A549 (cell line): ENCODE data around the gene TRAPPC12. TPM values are rescaled to one million over a fixed set of nuclear protein-coding genes. Genes with fewer than 3 reads are reported as not detected.

Experiments
- ATAC-seq, 2 experiments: fragments of 200-7000 bp in 1 of 2; fragments of >200 bp in 1 of 2; cut with Nextera tagmentation in 1 of 2; cut with Tn5 transposase in 1 of 2; 3 replicates each; pipeline versions ENCODE4 v1.8.0 to v1.9.1; 2018 to 2020; ENCODE audit warnings: mild to moderate bottlenecking in 1 of 2, moderate library complexity in 1 of 2
- CTCF ChIA-PET: fragments of 300-600 bp; sonication (Branson Sonifier 250); formaldehyde crosslinking; extraction: SDS; loops from one replicate; lab custom pipeline; 2021; ENCODE audit warnings: antibody characterized with exemption, inconsistent platforms; lab: Yijun Ruan, JAX
- POLR2A ChIA-PET: fragments of 350-600 bp; formaldehyde crosslinking; extraction: SDS; loops from one replicate; lab custom pipeline; 2021; ENCODE audit warnings: antibody characterized with exemption, inconsistent platforms; lab: Yijun Ruan, JAX
- DNase-seq, 2 experiments: peaks; one replicate each; pipeline versions ENCODE4 v3.0.0 to v3.0.0-alpha.2; 2011 to 2016; ENCODE audit warnings: low read depth in 1 of 2, low spot score in 1 of 2
- FAIRE-seq: peaks from 2 replicates; lab custom pipeline; 2011; peaks lifted over from hg19 to GRCh38; lab: Jason Lieb, UNC
- H3K27ac ChIP-seq, 2 experiments: fragments of >200 bp; sonication (Bioruptor Twin); formaldehyde crosslinking; 3 replicates each; pipeline ENCODE4 v1.5.1; 2016 to 2017
- H3K4me1 ChIP-seq: fragments of >200 bp; sonication (Bioruptor Twin); formaldehyde crosslinking; 3 replicates; pipeline ENCODE4 v1.6.1; 2016
- H3K4me2 ChIP-seq: fragments of >200 bp; sonication (Bioruptor Twin); formaldehyde crosslinking; 3 replicates; pipeline ENCODE4 v1.6.1; 2016
- H3K4me3 ChIP-seq: fragments of >200 bp; sonication (Bioruptor Twin); formaldehyde crosslinking; 3 replicates; pipeline ENCODE4 v1.5.1; 2016
- H3K9me3 ChIP-seq: fragments of >200 bp; sonication (Bioruptor Twin); formaldehyde crosslinking; 3 replicates; pipeline ENCODE4 v1.6.1; 2016
- CBX2 ChIP-seq: fragments of 200-600 bp; sonication (generic); IDR thresholded peaks from 2 replicates; pipeline ENCODE4 v1.6.1; 2016; ENCODE audit warnings: low read depth, mild to moderate bottlenecking, borderline replicate concordance
- CBX8 ChIP-seq: fragments of 200-600 bp; sonication (generic); IDR thresholded peaks from 2 replicates; pipeline ENCODE4 v1.6.1; 2016
- CHD2 ChIP-seq: fragments of 150-350 bp; IDR thresholded peaks from 2 replicates; pipeline ENCODE4 v1.6.1; 2014; ENCODE audit warnings: low read length; ENCODE audit not compliant: partially characterized antibody
- EHF ChIP-seq: fragments of 250-450 bp; sonication (Bioruptor Pico); IDR thresholded peaks from 2 replicates; pipeline ENCODE4 v1.5.0; 2020; ENCODE audit warnings: mild to moderate bottlenecking
- EHMT2 ChIP-seq: fragments of 200-600 bp; sonication (generic); IDR thresholded peaks from 2 replicates; pipeline ENCODE4 v1.6.1; 2016; ENCODE audit warnings: antibody characterized with exemption, low read depth, mild to moderate bottlenecking, moderate library complexity
- EP300 ChIP-seq, 2 experiments: fragments of >200 bp; sonication (Bioruptor Twin); formaldehyde crosslinking; IDR thresholded peaks; 2 replicates in 1 of 2; 3 replicates in 1 of 2; pipeline ENCODE4 v1.6.1; 2016 to 2017
- ESRRA ChIP-seq: fragments of 150-350 bp; IDR thresholded peaks from 2 replicates; pipeline ENCODE4 v1.6.1; 2014; ENCODE audit warnings: mild to moderate bottlenecking, low read length, borderline replicate concordance
- FOXS1 ChIP-seq: fragments of 250-450 bp; sonication (Bioruptor Pico); IDR thresholded peaks from 2 replicates; pipeline ENCODE4 v1.5.0; 2020; ENCODE audit warnings: mild to moderate bottlenecking, moderate library complexity
- HDAC2 ChIP-seq: fragments of 200-600 bp; sonication (generic); IDR thresholded peaks from 2 replicates; pipeline ENCODE4 v1.6.1; 2016
- JUNB ChIP-seq: fragments of >200 bp; sonication (Bioruptor Twin); formaldehyde crosslinking; IDR thresholded peaks from 2 replicates; pipeline ENCODE4 v1.6.1; 2016
- KDM1A ChIP-seq: fragments of 200-600 bp; sonication (generic); IDR thresholded peaks from 2 replicates; pipeline ENCODE4 v1.6.1; 2016; ENCODE audit warnings: low read depth, mild to moderate bottlenecking
- NPAS2 ChIP-seq: fragments of 250-450 bp; sonication (Bioruptor Pico); IDR thresholded peaks from 2 replicates; pipeline ENCODE4 v1.8.0; 2022; ENCODE audit warnings: mild to moderate bottlenecking, moderate library complexity, borderline replicate concordance
- PHF8 ChIP-seq: fragments of 200-600 bp; sonication (generic); IDR thresholded peaks from 2 replicates; pipeline ENCODE4 v1.6.1; 2016; ENCODE audit warnings: low read depth, mild to moderate bottlenecking, antibody characterized with exemption, moderate library complexity, borderline replicate concordance
- RAD21 ChIP-seq, 2 experiments: fragments of >200 bp in 1 of 2; sonication (Bioruptor Twin) in 1 of 2; formaldehyde crosslinking in 1 of 2; IDR thresholded peaks in 1 of 2; conservative IDR thresholded peaks in 1 of 2; 2 replicates in 1 of 2; 3 replicates in 1 of 2; pipeline ENCODE4 v1.6.1; 2012 to 2018; ENCODE audit warnings: inconsistent platforms in 1 of 2
- RARB ChIP-seq: fragments of 250-450 bp; sonication (Bioruptor Pico); IDR thresholded peaks from 2 replicates; pipeline ENCODE4 v1.8.0; 2021; ENCODE audit warnings: mild to moderate bottlenecking, moderate library complexity
- RFX5 ChIP-seq: fragments of 450-650 bp; IDR thresholded peaks from 2 replicates; pipeline ENCODE4 v1.7.1; 2014; ENCODE audit warnings: antibody characterized with exemption, mild to moderate bottlenecking, moderate library complexity
- RNF2 ChIP-seq: fragments of 200-600 bp; sonication (generic); IDR thresholded peaks from 2 replicates; pipeline ENCODE4 v1.6.1; 2016; ENCODE audit warnings: low read depth, mild to moderate bottlenecking, antibody characterized with exemption, moderate library complexity, borderline replicate concordance
- SREBF2 ChIP-seq: fragments of 450-650 bp; IDR thresholded peaks from 2 replicates; pipeline ENCODE4 v1.6.1; 2014; ENCODE audit warnings: mild to moderate bottlenecking, moderate library complexity
- ZC3H11A ChIP-seq: fragments of 450-650 bp; IDR thresholded peaks from 2 replicates; pipeline ENCODE4 v1.6.1; 2014; ENCODE audit warnings: antibody characterized with exemption, mild to moderate bottlenecking
- ZFP36 ChIP-seq: fragments of 450-650 bp; IDR thresholded peaks from 2 replicates; pipeline ENCODE4 v1.6.1; 2014; ENCODE audit warnings: borderline replicate concordance; ENCODE audit not compliant: partially characterized antibody
- ZSCAN20 ChIP-seq: fragments of 250-450 bp; sonication (Bioruptor Pico); IDR thresholded peaks from 2 replicates; pipeline ENCODE4 v1.8.0; 2022; ENCODE audit warnings: mild to moderate bottlenecking, moderate library complexity
- WGBS: methylation state at CpG from one replicate; pipeline ENCODE4 v1.1.6; 2017; ENCODE audit errors: missing lambda C conversion rate; 5-methylcytosine and 5-hydroxymethylcytosine counted together
- polyA plus RNA-seq, 4 experiments: library from polyadenylated mRNA; depleted of rRNA in 3 of 4; stranded (reverse); fragments of >200 nt; fragmentation: RNase III in 1 of 4; extraction: RNeasy Plus Mini Kit Qiagen cat#74134 plus additional on column Dnase treatment in 1 of 4; gene quantifications; 2 replicates in 3 of 4; 3 replicates in 1 of 4; pipeline ENCODE4 v1.2.3, GENCODE V29; 2011 to 2017
- TF ChIP-seq, protein P1 (sequence below): IDR thresholded peaks from 2 replicates; pipeline ENCODE4 v1.6.1; 2012; ENCODE audit warnings: low read depth, borderline replicate concordance
- TF ChIP-seq, protein P2 (sequence below): IDR thresholded peaks from 2 replicates; pipeline ENCODE4 v1.6.1; 2012
- TF ChIP-seq, protein P3 (sequence below): fragments of >200 bp; sonication (Bioruptor Twin); formaldehyde crosslinking; IDR thresholded peaks from 2 replicates; pipeline ENCODE4 v1.6.1; 2016

Gene TRAPPC12
- polyA plus RNA-seq, 2 of the 4 experiments (the other 2 are of a cell fraction) = 42.3 to 55.0 TPM

DNA sequence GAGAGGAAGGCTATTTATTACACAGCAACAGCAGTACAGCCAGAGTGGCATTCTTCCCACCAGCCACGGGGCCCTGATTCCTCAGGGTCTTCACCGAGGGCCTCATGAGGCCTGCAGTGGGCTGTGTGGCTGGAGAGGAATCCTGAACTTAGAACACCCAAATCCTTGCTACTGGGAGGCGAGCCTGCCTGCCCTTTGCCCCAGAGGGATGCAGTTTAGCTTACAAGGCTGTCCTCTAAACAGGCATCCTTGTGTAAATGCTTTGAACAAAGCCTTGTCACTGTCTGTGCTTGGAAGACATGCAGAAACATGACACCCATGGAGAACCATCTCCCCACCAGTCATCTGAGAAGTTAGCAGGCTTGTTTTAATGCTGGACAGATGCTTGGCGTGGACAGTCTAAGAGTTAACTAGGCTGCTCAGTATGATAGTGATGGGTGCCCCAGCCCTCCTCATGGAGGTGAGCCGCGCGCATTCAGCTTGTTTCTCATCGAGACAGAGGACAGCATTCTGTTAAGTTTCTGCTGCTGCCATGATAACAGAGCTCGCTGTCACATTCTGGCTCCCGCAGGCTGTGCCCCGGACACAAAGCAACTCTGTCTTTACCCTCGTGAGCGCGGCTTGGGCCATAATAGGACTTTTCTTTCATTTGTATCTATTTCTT lies 97.0 kb downstream of the TRAPPC12 start:
- H3K4me2 ChIP-seq = no peak overlapping the region
- no peaks in the 10 kb centered on the region for H3K4me1 ChIP-seq
- H3K27ac ChIP-seq = no peak overlapping the region
- no peak overlapping the region for H3K4me3 ChIP-seq
- TF ChIP-seq CBX2 (no peak), ZFP36 (no peak), ZSCAN20 (no peak), RNF2 (no peak), CBX8 (no peak), EP300 (IDR thresholded peaks at IDR 0.05) (no peak), EHMT2 (no peak), SREBF2 (no peak), PHF8 (no peak), ZC3H11A (no peak)
- TF ChIP-seq, protein P1, sequence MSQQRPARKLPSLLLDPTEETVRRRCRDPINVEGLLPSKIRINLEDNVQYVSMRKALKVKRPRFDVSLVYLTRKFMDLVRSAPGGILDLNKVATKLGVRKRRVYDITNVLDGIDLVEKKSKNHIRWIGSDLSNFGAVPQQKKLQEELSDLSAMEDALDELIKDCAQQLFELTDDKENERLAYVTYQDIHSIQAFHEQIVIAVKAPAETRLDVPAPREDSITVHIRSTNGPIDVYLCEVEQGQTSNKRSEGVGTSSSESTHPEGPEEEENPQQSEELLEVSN = no peak
- TF ChIP-seq, protein P2, sequence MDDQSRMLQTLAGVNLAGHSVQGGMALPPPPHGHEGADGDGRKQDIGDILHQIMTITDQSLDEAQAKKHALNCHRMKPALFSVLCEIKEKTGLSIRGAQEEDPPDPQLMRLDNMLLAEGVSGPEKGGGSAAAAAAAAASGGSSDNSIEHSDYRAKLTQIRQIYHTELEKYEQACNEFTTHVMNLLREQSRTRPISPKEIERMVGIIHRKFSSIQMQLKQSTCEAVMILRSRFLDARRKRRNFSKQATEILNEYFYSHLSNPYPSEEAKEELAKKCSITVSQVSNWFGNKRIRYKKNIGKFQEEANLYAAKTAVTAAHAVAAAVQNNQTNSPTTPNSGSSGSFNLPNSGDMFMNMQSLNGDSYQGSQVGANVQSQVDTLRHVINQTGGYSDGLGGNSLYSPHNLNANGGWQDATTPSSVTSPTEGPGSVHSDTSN = no peak
- FAIRE-seq (no peak), ATAC-seq (no peak), DNase-seq (no peak)
- POLR2A ChIA-PET = no interaction called here
- CTCF ChIA-PET = no interaction called here
- H3K9me3 ChIP-seq = no peaks in the 10 kb centered on the region
- WGBS = 87% methylated on average over 14 of the region's 14 CpGs

DNA sequence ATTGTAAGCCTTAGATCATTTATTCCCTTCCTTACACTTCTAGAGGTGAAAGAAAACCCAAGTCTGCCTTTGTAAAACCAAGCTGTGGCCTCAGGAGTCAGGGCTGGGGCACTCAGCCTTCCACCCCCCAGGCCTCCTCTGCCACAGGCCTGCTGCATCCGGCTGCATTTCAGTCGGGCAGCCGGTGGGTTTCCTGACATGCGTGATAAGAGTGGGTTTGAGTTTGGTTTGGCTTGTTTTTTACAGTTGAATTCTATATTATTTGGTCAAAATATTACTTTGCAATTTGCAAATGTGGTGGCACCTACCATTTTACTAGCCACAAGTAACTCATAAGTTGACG lies 97.5 kb downstream of the TRAPPC12 start:
- no peak overlapping the region for H3K4me2 ChIP-seq
- CTCF ChIA-PET = interaction anchor here (1.2 kb wide), 1 partner anchor 34 kb away, joined by 3 read pairs; no protein-coding TSS in a partner anchor
- no peak for DNase-seq
- TF ChIP-seq NPAS2 (CRISPR knock-in tag) (no peak), CBX2 (no peak), RAD21 (conservative IDR thresholded peaks at IDR 0.05 in 1 of 2, IDR thresholded peaks at IDR 0.05 in 1 of 2) (no peak), RFX5 (no peak), CHD2 (no peak), FOXS1 (CRISPR knock-in tag) (no peak), ESRRA (no peak), JUNB (no peak), HDAC2 (no peak), RARB (no peak), PHF8 (no peak), ZFP36 (no peak), EHF (CRISPR knock-in tag) (no peak), KDM1A (no peak)
- TF ChIP-seq, protein P2 = no peak
- TF ChIP-seq, protein P3, sequence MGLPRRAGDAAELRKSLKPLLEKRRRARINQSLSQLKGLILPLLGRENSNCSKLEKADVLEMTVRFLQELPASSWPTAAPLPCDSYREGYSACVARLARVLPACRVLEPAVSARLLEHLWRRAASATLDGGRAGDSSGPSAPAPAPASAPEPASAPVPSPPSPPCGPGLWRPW = no peak
- TF ChIP-seq, all 56 proteins: peak for 0
- 85% methylated on average over 5 of the region's 5 CpGs for WGBS
- H3K4me3 ChIP-seq = no peak overlapping the region
- H3K4me1 ChIP-seq = no peaks in the 10 kb centered on the region
- FAIRE-seq = no peak
- H3K27ac ChIP-seq = no peak overlapping the region
- no peaks in the 10 kb centered on the region for H3K9me3 ChIP-seq
- no peak for ATAC-seq
- POLR2A ChIA-PET = no interaction called here
